IMR-90 (cell line): Measurements from ENCODE around the gene FAF1. TPM values are rescaled to one million over a fixed set of nuclear protein-coding genes. Genes with fewer than 3 reads are reported as not detected.

ENCODE experiments used
- ATAC-seq: fragments of 200-7000 bp; cut with Tn5 transposase; 2 replicates; pipeline ENCODE4 v1.9.1; 2020; ENCODE audit warnings: low read depth, mild to moderate bottlenecking, moderate library complexity
- BruUV-seq: library from RNA; stranded (reverse); fragments of 400-500 nt; replicated peaks from 2 replicates; lab custom pipeline; 2021; lab: Mats Ljungman, UMichigan
- CTCF ChIA-PET: fragments of 300-600 bp; formaldehyde crosslinking; extraction: SDS; loops from one replicate; lab custom pipeline; 2021; ENCODE audit warnings: antibody characterized with exemption; lab: Yijun Ruan, JAX
- POLR2A ChIA-PET: fragments of 300-600 bp; sonication (Branson Sonifier 250); formaldehyde crosslinking; loops from one replicate; lab custom pipeline; 2022; ENCODE audit warnings: antibody characterized with exemption; ENCODE audit not compliant: unreplicated experiment; lab: Charles Lee
- DNase-seq: peaks from one replicate; pipeline ENCODE4 v3.0.0; 2013
- H2AFZ ChIP-seq: replicated peaks from 2 replicates; pipeline ENCODE3; 2013; ENCODE audit warnings: low read length, mild to moderate bottlenecking; ENCODE audit not compliant: poor library complexity
- H2AK5ac ChIP-seq: 2 replicates; pipeline ENCODE4 v1.6.1; 2013; ENCODE audit warnings: low read depth, low read length, inconsistent platforms
- H2AK9ac ChIP-seq: replicated peaks from 2 replicates; pipeline ENCODE3; 2013; ENCODE audit warnings: mild to moderate bottlenecking, low read depth, low read length, moderate library complexity; ENCODE audit not compliant: poor library complexity
- H2BK120ac ChIP-seq: 2 replicates; pipeline ENCODE4 v1.6.1; 2013; ENCODE audit warnings: low read depth, low read length, inconsistent platforms
- H2BK15ac ChIP-seq: 3 replicates; pipeline ENCODE4 v1.6.1; 2013; ENCODE audit warnings: low read depth, low read length, inconsistent platforms
- H2BK20ac ChIP-seq: 2 replicates; pipeline ENCODE4 v1.6.1; 2013; ENCODE audit warnings: low read depth, mild to moderate bottlenecking, inconsistent platforms, low read length, moderate library complexity
- H2BK5ac ChIP-seq: 2 replicates; pipeline ENCODE4 v1.6.1; 2013; ENCODE audit warnings: mild to moderate bottlenecking, low read depth, low read length, inconsistent platforms; ENCODE audit not compliant: poor library complexity, severe bottlenecking
- H3K14ac ChIP-seq: replicated peaks from 2 replicates; pipeline ENCODE4 v1.6.1; 2013; ENCODE audit warnings: low read depth, low read length, inconsistent platforms
- H3K18ac ChIP-seq: 2 replicates; pipeline ENCODE4 v1.6.1; 2013; ENCODE audit warnings: low read depth, low read length, control low read depth
- H3K23ac ChIP-seq: 2 replicates; pipeline ENCODE4 v1.6.1; 2013; ENCODE audit warnings: low read depth, low read length, inconsistent platforms
- H3K27ac ChIP-seq: 2 replicates; pipeline ENCODE4 v1.5.1; 2013; ENCODE audit warnings: mild to moderate bottlenecking, control low read depth, low read length; ENCODE audit not compliant: insufficient read depth
- H3K27me3 ChIP-seq: 2 replicates; pipeline ENCODE4 v1.6.1; 2013; ENCODE audit warnings: low read length; ENCODE audit not compliant: control insufficient read depth, insufficient read depth
- H3K36me3 ChIP-seq: 2 replicates; pipeline ENCODE4 v1.6.1; 2013; ENCODE audit warnings: low read length, mixed read lengths; ENCODE audit not compliant: control insufficient read depth, insufficient read depth
- H3K4ac ChIP-seq: 2 replicates; pipeline ENCODE4 v1.6.1; 2013; ENCODE audit warnings: low read depth, low read length, inconsistent platforms
- H3K4me1 ChIP-seq: 2 replicates; pipeline ENCODE4 v1.6.1; 2013; ENCODE audit warnings: low read length, mixed read lengths; ENCODE audit not compliant: control insufficient read depth, insufficient read depth
- H3K4me2 ChIP-seq: 2 replicates; pipeline ENCODE4 v1.6.1; 2013; ENCODE audit warnings: low read depth, mild to moderate bottlenecking, control low read depth, low read length, moderate library complexity
- H3K4me3 ChIP-seq: 2 replicates; pipeline ENCODE4 v1.5.1; 2013; ENCODE audit warnings: low read depth, mild to moderate bottlenecking, control low read depth, low read length, moderate library complexity; ENCODE audit not compliant: insufficient read depth
- H3K56ac ChIP-seq: 2 replicates; pipeline ENCODE4 v1.6.1; 2013; ENCODE audit warnings: low read length, inconsistent platforms; ENCODE audit not compliant: insufficient read depth; ENCODE audit errors: extremely low read depth
- H3K79me1 ChIP-seq, 2 experiments: 2 replicates each; pipeline ENCODE4 v1.6.1; 2013; ENCODE audit warnings: low read length in 2 of 2, inconsistent platforms in 1 of 2, low read depth in 1 of 2
- H3K9ac ChIP-seq: 2 replicates; pipeline ENCODE4 v1.6.1; 2013; ENCODE audit warnings: low read depth, low read length, control low read depth
- H3K9me1 ChIP-seq: 2 replicates; pipeline ENCODE4 v1.6.1; 2013; ENCODE audit warnings: low read length, inconsistent platforms; ENCODE audit not compliant: insufficient read depth
- H3K9me3 ChIP-seq: 2 replicates; pipeline ENCODE4 v1.6.1; 2013; ENCODE audit warnings: low read length; ENCODE audit not compliant: control insufficient read depth, insufficient read depth
- H4K20me1 ChIP-seq: 2 replicates; pipeline ENCODE4 v1.6.1; 2013; ENCODE audit warnings: low read length, inconsistent platforms; ENCODE audit not compliant: insufficient read depth
- H4K5ac ChIP-seq: 2 replicates; pipeline ENCODE4 v1.6.1; 2013; ENCODE audit warnings: mild to moderate bottlenecking, low read depth, low read length, control low read depth
- H4K8ac ChIP-seq, 2 experiments: 2 replicates each; pipeline ENCODE4 v1.6.1; 2013; ENCODE audit warnings: low read depth in 2 of 2, low read length in 2 of 2, control low read depth in 1 of 2, inconsistent platforms in 1 of 2
- H4K91ac ChIP-seq: 2 replicates; pipeline ENCODE4 v1.6.1; 2013; ENCODE audit warnings: low read depth, low read length, inconsistent platforms; ENCODE audit not compliant: insufficient read depth
- WGBS, 2 experiments: methylation state at CpG; one replicate each; pipeline versions ENCODE4 v1.1.5 to v1.1.7; 2013; ENCODE audit warnings: missing lambda C conversion rate in 2 of 2; ENCODE audit not compliant: insufficient read length in 1 of 2; ENCODE audit errors: extremely low coverage in 2 of 2; 5-methylcytosine and 5-hydroxymethylcytosine counted together
- dilution Hi-C: fragments of 300-500 bp; cut with HindIII; formaldehyde crosslinking; loops from one replicate; pipeline ENCODE4 v1.14.3; 2018; ENCODE audit warnings: low sequenced_read_pairs; ENCODE audit not compliant: unreplicated experiment
- in situ Hi-C: fragments of 300-500 bp; cut with MboI; formaldehyde crosslinking; loops from 3 replicates; pipeline ENCODE4 v1.14.3; 2019; ENCODE audit warnings: low sequenced_read_pairs, inconsistent platforms, mixed read lengths
- intact Hi-C: fragments of 100-400 bp; cut with micrococcal nuclease; formaldehyde crosslinking; loops from 2 replicates; pipeline ENCODE4 v1.10.0; 2022
- polyA plus RNA-seq, 3 experiments: library from polyadenylated mRNA; depleted of rRNA; stranded (reverse); fragments of >200 nt; gene quantifications; 2 replicates each; pipeline ENCODE4 v1.2.3, GENCODE V29; 2012; ENCODE audit warnings: low replicate concordance in 1 of 3
- total RNA-seq: library from RNA; depleted of rRNA; stranded (reverse); fragments of >200 nt; gene quantifications from 2 replicates; pipeline ENCODE4 v1.2.3, GENCODE V29; 2012
- TF ChIP-seq, protein P1 (sequence below): fragments of 150-350 bp; IDR thresholded peaks from 2 replicates; pipeline ENCODE4 v1.6.1; 2017; ENCODE audit warnings: mild to moderate bottlenecking, antibody characterized with exemption, low read length, low read depth

FAF1 gene
- total and polyA plus RNA-seq, 2 of the 4 experiments (the other 2 are of a cell fraction) = 18.8 to 72.9 TPM

DNA sequence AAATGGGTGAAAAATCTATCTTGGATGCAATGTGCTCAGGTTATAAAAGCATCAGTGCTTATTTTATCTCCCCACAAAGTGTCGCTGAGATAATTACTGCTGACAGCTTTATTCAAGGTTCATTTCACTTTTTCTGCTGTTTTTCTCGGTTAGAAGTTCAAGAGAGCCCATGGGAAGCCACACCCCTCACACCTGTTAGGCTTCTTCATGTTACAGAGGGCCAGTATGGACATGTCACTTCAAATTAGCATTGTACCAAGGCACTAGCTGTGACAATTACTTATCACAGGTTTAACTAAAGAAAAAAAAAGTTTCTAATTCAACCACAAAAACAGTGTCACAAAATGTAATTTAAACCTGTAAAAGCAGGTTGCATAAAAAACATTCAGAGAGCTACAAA is 349.5 kb downstream of the FAF1 start:
- Histone ChIP-seq H3K36me3 (no peaks in the 10 kb centered on the region), H3K4ac (no peak overlapping the region), H3K4me2 (no peak overlapping the region), H3K9ac (no peak overlapping the region), H2BK5ac (no peak overlapping the region), H3K9me3 (no peaks in the 10 kb centered on the region), H3K18ac (no peak overlapping the region), H2BK15ac (no peak overlapping the region), H3K4me3 (no peak overlapping the region), H3K27ac (no peak overlapping the region), H4K8ac (no peak overlapping the region), H3K56ac (no peak overlapping the region), H3K14ac (no peak overlapping the region; the same call in 1 of the 2 replicates), H4K20me1 (no peaks in the 10 kb centered on the region), H3K9me1 (no peaks in the 10 kb centered on the region), H3K79me1 (no peaks in the 10 kb centered on the region), H2AK5ac (no peak overlapping the region), H2AFZ (no peak overlapping the region), H3K27me3 (no peaks in the 10 kb centered on the region), H3K23ac (no peak overlapping the region), H2AK9ac (no peak overlapping the region), H4K91ac (no peak overlapping the region), H2BK120ac (no peak overlapping the region), H4K5ac (no peak overlapping the region), H3K4me1 (no peaks in the 10 kb centered on the region), H2BK20ac (no peak overlapping the region)
- dilution Hi-C loops = no loop called here
- in situ Hi-C loops = no loop called here
- intact Hi-C loops = no loop called here
- CTCF ChIA-PET = no interaction called here
- ATAC-seq (no peak), DNase-seq (no peak)
- no TSS peak for BruUV-seq
- TF ChIP-seq, protein P1, sequence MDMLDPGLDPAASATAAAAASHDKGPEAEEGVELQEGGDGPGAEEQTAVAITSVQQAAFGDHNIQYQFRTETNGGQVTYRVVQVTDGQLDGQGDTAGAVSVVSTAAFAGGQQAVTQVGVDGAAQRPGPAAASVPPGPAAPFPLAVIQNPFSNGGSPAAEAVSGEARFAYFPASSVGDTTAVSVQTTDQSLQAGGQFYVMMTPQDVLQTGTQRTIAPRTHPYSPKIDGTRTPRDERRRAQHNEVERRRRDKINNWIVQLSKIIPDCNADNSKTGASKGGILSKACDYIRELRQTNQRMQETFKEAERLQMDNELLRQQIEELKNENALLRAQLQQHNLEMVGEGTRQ = no peak
- POLR2A ChIA-PET = interaction anchor here (0.5 kb wide), 1 partner anchor 58 kb away, joined by 3 read pairs; no protein-coding TSS in a partner anchor
- no CpG with 5 or more reads among the region's 2 CpGs for WGBS, 2 experiments
